HepG2 (cell line): ENCODE measurements around the gene ENDOU. TPM values are rescaled to one million over a fixed set of nuclear protein-coding genes. Genes with fewer than 3 reads are reported as not detected.

ENCODE experiments used
- ADNP ChIP-seq: sonication (generic); formaldehyde crosslinking; IDR thresholded peaks from 2 replicates; pipeline ENCODE4 v1.4.0; 2020; ENCODE audit warnings: missing genetic modification reagents
- ARNTL ChIP-seq: sonication (generic); formaldehyde crosslinking; IDR thresholded peaks from 2 replicates; pipeline ENCODE4 v1.4.0; 2020; ENCODE audit warnings: mild to moderate bottlenecking, missing genetic modification reagents
- CENPT ChIP-seq: sonication (generic); formaldehyde crosslinking; IDR thresholded peaks from 2 replicates; pipeline ENCODE4 v1.8.0; 2022; ENCODE audit warnings: low read depth, mild to moderate bottlenecking, moderate library complexity, missing genetic modification reagents
- CREB1 ChIP-seq, 2 experiments: fragments of 450-650 bp in 1 of 2; IDR thresholded peaks; 2 replicates each; pipeline ENCODE4 v1.6.1; 2016 to 2017; ENCODE audit warnings: control low read depth in 1 of 2, mild to moderate bottlenecking in 1 of 2, missing compliant biosample characterization in 1 of 2, missing genetic modification characterization in 1 of 2
- ETS1 ChIP-seq: sonication (generic); formaldehyde crosslinking; IDR thresholded peaks from 2 replicates; pipeline ENCODE4 v1.4.0; 2020; ENCODE audit warnings: missing genetic modification reagents
- FOXK1 ChIP-seq: sonication (generic); formaldehyde crosslinking; IDR thresholded peaks from 2 replicates; pipeline ENCODE4 v1.4.0; 2020; ENCODE audit warnings: low read depth, missing genetic modification reagents, borderline replicate concordance
- FOXK2 ChIP-seq: fragments of 450-650 bp; IDR thresholded peaks from 2 replicates; pipeline ENCODE4 v1.6.1; 2016
- KAT7 ChIP-seq: IDR thresholded peaks from 2 replicates; pipeline ENCODE4 v1.6.1; 2018; ENCODE audit warnings: borderline replicate concordance, missing compliant biosample characterization
- KDM5B ChIP-seq: sonication (generic); formaldehyde crosslinking; IDR thresholded peaks from 2 replicates; pipeline ENCODE4 v1.4.0; 2020; ENCODE audit warnings: missing genetic modification reagents, mild to moderate bottlenecking, borderline replicate concordance
- KIAA2018 ChIP-seq: sonication (generic); formaldehyde crosslinking; IDR thresholded peaks from 2 replicates; pipeline ENCODE4 v1.5.0; 2020; ENCODE audit warnings: mild to moderate bottlenecking, missing genetic modification reagents, borderline replicate concordance
- NONO ChIP-seq, 2 experiments: fragments of 450-650 bp in 1 of 2; sonication (generic) in 1 of 2; formaldehyde crosslinking in 1 of 2; IDR thresholded peaks in 1 of 2; conservative IDR thresholded peaks in 1 of 2; 2 replicates each; pipeline versions ENCODE4 v1.6.1 to v1.8.0; 2017 to 2022; ENCODE audit warnings: mild to moderate bottlenecking in 1 of 2, missing genetic modification reagents in 1 of 2, moderate library complexity in 1 of 2
- PRPF4 ChIP-seq: fragments of 200-400 bp; formaldehyde crosslinking; IDR thresholded peaks from 2 replicates; pipeline ENCODE4 v1.6.1; 2016; ENCODE audit warnings: low read length, low read depth; ENCODE audit not compliant: poor library complexity, severe bottlenecking
- RFX1 ChIP-seq: fragments of 450-650 bp; IDR thresholded peaks from 2 replicates; pipeline ENCODE4 v1.6.1; 2017
- SMAD9 ChIP-seq: sonication (generic); formaldehyde crosslinking; IDR thresholded peaks from 2 replicates; pipeline ENCODE4 v1.5.1; 2020; ENCODE audit warnings: mild to moderate bottlenecking, missing genetic modification reagents
- TAF1 ChIP-seq: sonication (generic); formaldehyde crosslinking; IDR thresholded peaks from 2 replicates; pipeline ENCODE4 v1.4.0; 2020; ENCODE audit warnings: missing genetic modification reagents
- TP53 ChIP-seq: sonication (generic); formaldehyde crosslinking; conservative IDR thresholded peaks from 2 replicates; pipeline ENCODE4 v1.4.0; 2020; ENCODE audit warnings: missing genetic modification reagents
- ZNF317 ChIP-seq: sonication (generic); formaldehyde crosslinking; IDR thresholded peaks from 2 replicates; pipeline ENCODE4 v1.5.0; 2020; ENCODE audit warnings: mild to moderate bottlenecking, missing genetic modification reagents
- ZNF350 ChIP-seq: sonication (generic); formaldehyde crosslinking; IDR thresholded peaks from 2 replicates; pipeline ENCODE4 v1.4.0; 2020; ENCODE audit warnings: mild to moderate bottlenecking, low read depth, missing genetic modification reagents, borderline replicate concordance
- ZNF549 ChIP-seq: sonication (generic); formaldehyde crosslinking; IDR thresholded peaks from 2 replicates; pipeline ENCODE4 v1.5.0; 2020; ENCODE audit warnings: missing genetic modification reagents
- ZNF674 ChIP-seq: sonication (generic); formaldehyde crosslinking; IDR thresholded peaks from 2 replicates; pipeline ENCODE4 v1.5.0; 2020; ENCODE audit warnings: low read depth, mild to moderate bottlenecking, missing genetic modification reagents
- ZNF678 ChIP-seq: sonication (generic); formaldehyde crosslinking; IDR thresholded peaks from 2 replicates; pipeline ENCODE4 v1.4.0; 2020; ENCODE audit warnings: mild to moderate bottlenecking, missing genetic modification reagents
- polyA plus RNA-seq, 8 experiments: library from polyadenylated mRNA; depleted of rRNA in 3 of 8; stranded (reverse) in 7 of 8; unstranded in 1 of 8; fragments of >200 nt; fragmentation: Illumina TruSeq in 4 of 8; extraction: Trizol in 4 of 8; gene quantifications; 2 replicates each; pipeline versions ENCODE4 v1.2.1 to v1.2.3, GENCODE V29; 2011 to 2016; ENCODE audit warnings: low read depth in 4 of 8, missing spikeins in 1 of 8, mixed read lengths in 1 of 8; ENCODE audit not compliant: insufficient read depth in 1 of 8
- total RNA-seq, 5 experiments: library from RNA; depleted of rRNA; stranded (reverse); fragments of >200 nt; fragmentation: Illumina TruSeq; extraction: Trizol; gene quantifications; 2 replicates each; pipeline ENCODE4 v1.2.3, GENCODE V29; 2016; ENCODE audit warnings: low read depth in 1 of 5

ENDOU gene
- total and polyA plus RNA-seq, 2 of the 13 experiments (the other 11 are each of a cell fraction or from before 2014, with no cell fraction given): not detected

GRCh38 chr12:47705566-47706425 is 19.5 kb downstream of the ENDOU start, which contains the start of gene RPAP3 (continued):
- no peak for TF ChIP-seq PRPF4
- no peak for TF ChIP-seq ZNF674 (CRISPR knock-in tag)
- TF ChIP-seq ZNF317 (CRISPR knock-in tag): peak; percentile 64
- TF ChIP-seq CENPT: no peak
- no peak for TF ChIP-seq ZNF549 (CRISPR knock-in tag)
- TF ChIP-seq KAT7: peak; percentile 50; the same call in 1 of the 2 replicates
- TF ChIP-seq ARNTL: no peak; the same call in 1 of the 2 replicates
- no peak for TF ChIP-seq RFX1
- TF ChIP-seq ADNP (CRISPR knock-in tag): no peak
- peak; percentile 93 for TF ChIP-seq KDM5B
- peak; percentile 61; the same call in 1 of the 2 replicates for TF ChIP-seq ZNF350 (CRISPR knock-in tag)
- no peak for TF ChIP-seq TP53 (CRISPR knock-in tag)
- TF ChIP-seq SMAD9 (CRISPR knock-in tag): no peak
- peak; percentile 75 for TF ChIP-seq TAF1 (CRISPR knock-in tag)
- TF ChIP-seq CREB1 (IDR thresholded peaks at IDR 0.05): peak; percentile 65
- TF ChIP-seq CREB1 (CRISPR knock-in tag; IDR thresholded peaks at IDR 0.05): no peak
- no peak for TF ChIP-seq FOXK2
- TF ChIP-seq ZNF678 (CRISPR knock-in tag): no peak; the same call in 1 of the 2 replicates
- TF ChIP-seq ETS1 (CRISPR knock-in tag): no peak
- TF ChIP-seq KIAA2018: no peak
- TF ChIP-seq FOXK1 (CRISPR knock-in tag): peak; percentile 52; the same call in 1 of the 2 replicates
- TF ChIP-seq NONO (IDR thresholded peaks at IDR 0.05): no peak
- TF ChIP-seq NONO (CRISPR knock-in tag; conservative IDR thresholded peaks at IDR 0.05): peak; percentile 73
